Right atrium auricular region (tissue), 2 donors: ENCODE results near the gene CLP1. TPM values are rescaled to one million over a fixed set of nuclear protein-coding genes. Genes with fewer than 3 reads are reported as not detected.

ENCODE experiments used
- DNase-seq: peaks from one replicate; pipeline ENCODE4 v3.0.0-alpha.2; 2019; ENCODE audit warnings: low spot score
- H3K27ac ChIP-seq, 2 donors: fragments of 200-600 bp; sonication (generic); 1 replicate in 1 of 2; 2 replicates in 1 of 2; pipeline ENCODE4 v1.5.1; 2016 to 2019
- H3K27me3 ChIP-seq, 2 donors: fragments of 200-600 bp; sonication (generic); one replicate each; pipeline versions ENCODE4 v1.5.1 to v1.6.0; 2017 to 2019
- H3K36me3 ChIP-seq: fragments of 200-600 bp; sonication (generic); one replicate; pipeline ENCODE4 v1.5.1; 2016
- H3K4me1 ChIP-seq, 2 donors: fragments of 200-600 bp; sonication (generic); one replicate each; pipeline versions ENCODE4 v1.5.1 to v1.6.0; 2017 to 2019
- H3K4me3 ChIP-seq, 2 donors: fragments of 200-600 bp; sonication (generic); 1 replicate in 1 of 2; 2 replicates in 1 of 2; pipeline ENCODE4 v1.5.1; 2017 to 2019; ENCODE audit warnings: mild to moderate bottlenecking in 1 of 2, moderate library complexity in 1 of 2
- H3K9me3 ChIP-seq, 2 donors: fragments of 200-600 bp; sonication (generic); one replicate each; pipeline ENCODE4 v1.5.1; 2019
- CTCF ChIP-seq, 2 donors: fragments of 200-600 bp; sonication (generic); IDR thresholded peaks; one replicate each; pipeline ENCODE4 v1.5.1; 2019; ENCODE audit warnings: antibody characterized with exemption in 2 of 2
- total RNA-seq, 2 donors: library from RNA; depleted of rRNA; stranded (reverse); fragments of >200 nt; gene quantifications; one replicate each; pipeline ENCODE4 v1.1.0, GENCODE V29; 2016

CLP1 gene
- total RNA-seq, 2 donors from 2014 or later, result 5.9 to 8.1 TPM

GRCh38 chr11:57618438-57618837 lies 39.1 kb upstream of the CLP1 start:
- H3K27ac ChIP-seq, result no peak overlapping the region
- H3K36me3 ChIP-seq, result peaks cover 19% of the 10 kb centered on the region
- H3K4me1 ChIP-seq, result no peaks in the 10 kb centered on the region
- H3K27me3 ChIP-seq, result no peaks in the 10 kb centered on the region
- H3K9me3 ChIP-seq, result peaks cover 0 to 7% of the 10 kb centered on the region in 2 donors
- H3K4me3 ChIP-seq, result no peak overlapping the region
- no peak for DNase-seq
- TF ChIP-seq CTCF (IDR thresholded peaks at IDR 0.05), result no peak

GRCh38 chr11:57619331-57619730 lies 38.2 kb upstream of the CLP1 start:
- no peaks in the 10 kb centered on the region for H3K4me1 ChIP-seq
- H3K36me3 ChIP-seq, result peaks cover 10% of the 10 kb centered on the region
- no peak for DNase-seq
- no peaks in the 10 kb centered on the region for H3K27me3 ChIP-seq
- H3K4me3 ChIP-seq, result no peak overlapping the region
- no peak for TF ChIP-seq CTCF (IDR thresholded peaks at IDR 0.05)
- peaks cover 0 to 7% of the 10 kb centered on the region in 2 donors for H3K9me3 ChIP-seq
- no peak overlapping the region for H3K27ac ChIP-seq

DNA sequence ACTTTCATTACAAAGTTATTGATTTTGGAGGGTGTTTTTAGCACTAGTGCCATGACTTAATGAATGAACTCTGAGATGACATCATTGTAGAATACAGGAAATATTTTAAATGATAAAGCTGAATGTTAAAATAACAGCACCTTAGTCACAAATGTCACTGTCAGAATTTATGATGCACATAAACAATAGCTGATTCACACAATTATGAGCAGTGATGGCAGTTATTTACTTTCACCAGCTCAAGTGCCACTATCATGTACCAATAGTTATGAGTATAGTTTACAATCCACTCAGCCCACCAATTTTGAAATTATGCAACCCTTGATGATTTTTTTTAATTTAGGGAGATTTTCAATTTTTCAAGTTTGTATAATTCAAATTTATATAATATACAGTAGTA lies 37.1 kb upstream of the CLP1 start:
- Histone ChIP-seq H3K36me3 (no peaks in the 10 kb centered on the region), H3K4me3 (no peak overlapping the region), H3K9me3 (peaks cover 0 to 7% of the 10 kb centered on the region in 2 donors), H3K27ac (no peak overlapping the region), H3K27me3 (no peaks in the 10 kb centered on the region), H3K4me1 (no peaks in the 10 kb centered on the region)
- TF ChIP-seq CTCF (IDR thresholded peaks at IDR 0.05), result no peak
- no peak for DNase-seq

DNA sequence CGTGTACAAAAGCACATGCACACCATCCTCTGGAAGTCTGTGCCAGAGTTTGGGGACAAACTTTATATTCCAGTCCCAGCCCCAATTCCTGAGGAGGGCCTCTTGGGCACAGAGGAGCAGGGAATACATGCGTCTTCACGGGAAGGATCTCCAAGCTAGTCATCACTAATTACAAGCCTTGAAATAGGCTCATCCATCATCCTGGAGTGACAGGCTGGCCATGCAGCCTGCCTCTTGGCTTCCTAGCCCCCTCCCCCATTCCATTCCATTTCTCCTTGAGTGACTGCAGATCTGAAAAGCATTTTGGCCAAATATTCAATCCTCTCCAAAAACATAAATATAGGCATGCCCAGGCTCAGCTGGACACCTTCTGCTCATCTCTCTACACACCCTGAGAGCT lies 35.3 kb upstream of the CLP1 start:
- Histone ChIP-seq H3K27me3 (no peaks in the 10 kb centered on the region), H3K4me3 (no peak overlapping the region), H3K27ac (no peak overlapping the region), H3K9me3 (peaks cover 0 to 7% of the 10 kb centered on the region in 2 donors), H3K36me3 (no peaks in the 10 kb centered on the region), H3K4me1 (no peaks in the 10 kb centered on the region)
- no peak for DNase-seq
- TF ChIP-seq CTCF (IDR thresholded peaks at IDR 0.05), result no peak

- Histone ChIP-seq H3K9me3 (peaks cover 0 to 4% of the 10 kb centered on the region in 2 donors), H3K4me3 (no peak overlapping the region), H3K27ac (no peak overlapping the region), H3K27me3 (no peaks in the 10 kb centered on the region), H3K36me3 (no peaks in the 10 kb centered on the region), H3K4me1 (no peaks in the 10 kb centered on the region)
- DNase-seq, result no peak
- TF ChIP-seq CTCF (IDR thresholded peaks at IDR 0.05), result no peak
Measured at GRCh38 chr11:57624864-57625263, 32.7 kb upstream of the CLP1 start.

DNA sequence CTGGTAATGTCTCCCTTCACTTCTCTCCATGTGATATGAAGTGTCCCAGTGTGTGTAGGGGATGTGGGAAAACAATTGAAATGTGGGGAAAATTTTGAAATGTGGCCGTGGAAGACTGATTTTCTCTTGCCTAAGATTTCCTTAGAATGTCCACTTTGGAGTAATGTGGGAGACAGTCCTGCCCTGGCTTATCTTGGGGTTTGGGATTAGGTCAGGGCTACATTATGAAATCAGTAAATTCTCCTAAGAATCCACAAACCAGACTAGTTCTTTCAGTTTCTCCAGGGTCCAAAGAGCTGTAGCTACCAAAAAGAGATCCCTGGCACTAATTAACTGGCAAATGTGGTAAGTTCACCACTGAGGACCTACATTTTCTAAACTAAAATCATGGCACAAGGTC lies 30.7 kb upstream of the CLP1 start:
- DNase-seq, result no peak
- no peaks in the 10 kb centered on the region for H3K36me3 ChIP-seq
- no peak for TF ChIP-seq CTCF (IDR thresholded peaks at IDR 0.05)
- H3K27me3 ChIP-seq, result no peaks in the 10 kb centered on the region
- no peak overlapping the region for H3K4me3 ChIP-seq
- H3K9me3 ChIP-seq, result no peaks in the 10 kb centered on the region
- no peak overlapping the region for H3K27ac ChIP-seq
- H3K4me1 ChIP-seq, result no peaks in the 10 kb centered on the region
